Activated T-helper 17 cell treated with anti-CD3 and anti-CD28 coated beads, Interleukin-2, amount 50 U/mL, for 72 hours (primary cell): ENCODE data around the gene SPINDOC. TPM values are rescaled to one million over a fixed set of nuclear protein-coding genes. Genes with fewer than 3 reads are reported as not detected.

Experiments
- ATAC-seq: fragments of 150-1000 bp; cut with Tn5 transposase; replicated peaks from 2 replicates; pipeline ENCODE4 v1.10.0; 2021; ENCODE audit warnings: mild to moderate bottlenecking, moderate library complexity
- H3K27ac Mint-ChIP-seq: one replicate; pipeline ENCODE4 v1.8.0; 2022; ENCODE audit warnings: mixed read lengths
- H3K27me3 Mint-ChIP-seq: one replicate; pipeline ENCODE4 v1.8.0; 2022; ENCODE audit warnings: mixed read lengths
- H3K36me3 Mint-ChIP-seq: one replicate; pipeline ENCODE4 v1.8.0; 2022; ENCODE audit warnings: low read depth, mild to moderate bottlenecking, mixed read lengths
- H3K4me1 Mint-ChIP-seq: one replicate; pipeline ENCODE4 v1.8.0; 2022; ENCODE audit warnings: mixed read lengths
- H3K4me3 Mint-ChIP-seq: one replicate; pipeline ENCODE4 v1.8.0; 2022; ENCODE audit warnings: mild to moderate bottlenecking, mixed read lengths
- H3K9me3 Mint-ChIP-seq: one replicate; pipeline ENCODE4 v1.8.0; 2022; ENCODE audit warnings: mixed read lengths
- total RNA-seq, 2 donors: library from RNA; stranded (reverse); gene quantifications; one replicate each; pipeline ENCODE4 v1.2.3, GENCODE V29; 2022

Gene SPINDOC
- total RNA-seq, 2 donors from 2014 or later, result 26.0 to 51.8 TPM

GRCh38 chr11:63811522-63811921 is 1.7 kb upstream of the SPINDOC start:
- Mint-ChIP-seq H3K27me3 (no peaks in the 10 kb centered on the region), H3K4me1 (peaks cover 17% of the 10 kb centered on the region), H3K9me3 (no peaks in the 10 kb centered on the region), H3K27ac (no peak overlapping the region), H3K4me3 (peak overlapping the region; percentile 80), H3K36me3 (peaks cover 19% of the 10 kb centered on the region)
- no peak for ATAC-seq

- peak overlapping the region; percentile 28 for H3K27ac Mint-ChIP-seq
- no peaks in the 10 kb centered on the region for H3K9me3 Mint-ChIP-seq
- peak overlapping the region; percentile 80 for H3K4me3 Mint-ChIP-seq
- peaks cover 39% of the 10 kb centered on the region for H3K36me3 Mint-ChIP-seq
- ATAC-seq, result peak; percentile 48
- H3K27me3 Mint-ChIP-seq, result no peaks in the 10 kb centered on the region
- peaks cover 19% of the 10 kb centered on the region for H3K4me1 Mint-ChIP-seq
Measured at GRCh38 chr11:63813563-63814382, 517 bp downstream of the SPINDOC start.

GRCh38 chr11:63814383-63814736 is 1.1 kb downstream of the SPINDOC start:
- H3K27ac Mint-ChIP-seq, result peak overlapping the region; percentile 28
- H3K36me3 Mint-ChIP-seq, result peaks cover 45% of the 10 kb centered on the region
- peaks cover 19% of the 10 kb centered on the region for H3K4me1 Mint-ChIP-seq
- no peaks in the 10 kb centered on the region for H3K9me3 Mint-ChIP-seq
- ATAC-seq, result no peak
- H3K4me3 Mint-ChIP-seq, result peak overlapping the region; percentile 80
- no peaks in the 10 kb centered on the region for H3K27me3 Mint-ChIP-seq

GRCh38 chr11:63816166-63816565 is 2.9 kb downstream of the SPINDOC start:
- Mint-ChIP-seq H3K27me3 (no peaks in the 10 kb centered on the region), H3K27ac (peak overlapping the region; percentile 18), H3K36me3 (peaks cover 63% of the 10 kb centered on the region), H3K4me3 (no peak overlapping the region), H3K4me1 (peaks cover 19% of the 10 kb centered on the region), H3K9me3 (no peaks in the 10 kb centered on the region)
- ATAC-seq, result no peak

- ATAC-seq, result no peak
- H3K27ac Mint-ChIP-seq, result no peak overlapping the region
- H3K4me1 Mint-ChIP-seq, result peaks cover 19% of the 10 kb centered on the region
- H3K27me3 Mint-ChIP-seq, result no peaks in the 10 kb centered on the region
- H3K4me3 Mint-ChIP-seq, result no peak overlapping the region
- no peaks in the 10 kb centered on the region for H3K9me3 Mint-ChIP-seq
- peaks cover 69% of the 10 kb centered on the region for H3K36me3 Mint-ChIP-seq
Measured at GRCh38 chr11:63816732-63817131, 3.5 kb downstream of the SPINDOC start.

GRCh38 chr11:63817758-63818498 is 4.7 kb downstream of the SPINDOC start:
- no peak overlapping the region for H3K27ac Mint-ChIP-seq
- H3K4me3 Mint-ChIP-seq, result no peak overlapping the region
- no peaks in the 10 kb centered on the region for H3K9me3 Mint-ChIP-seq
- no peaks in the 10 kb centered on the region for H3K27me3 Mint-ChIP-seq
- H3K4me1 Mint-ChIP-seq, result peaks cover 19% of the 10 kb centered on the region
- ATAC-seq, result no peak
- H3K36me3 Mint-ChIP-seq, result peaks cover 81% of the 10 kb centered on the region

- peaks cover 87% of the 10 kb centered on the region for H3K36me3 Mint-ChIP-seq
- ATAC-seq, result no peak
- no peak overlapping the region for H3K4me3 Mint-ChIP-seq
- peaks cover 19% of the 10 kb centered on the region for H3K4me1 Mint-ChIP-seq
- H3K9me3 Mint-ChIP-seq, result no peaks in the 10 kb centered on the region
- H3K27ac Mint-ChIP-seq, result no peak overlapping the region
- H3K27me3 Mint-ChIP-seq, result no peaks in the 10 kb centered on the region
Measured at GRCh38 chr11:63818609-63819008, 5.4 kb downstream of the SPINDOC start.

- H3K36me3 Mint-ChIP-seq, result peaks cover 96% of the 10 kb centered on the region
- H3K9me3 Mint-ChIP-seq, result no peaks in the 10 kb centered on the region
- ATAC-seq, result no peak
- peaks cover 3% of the 10 kb centered on the region for H3K4me1 Mint-ChIP-seq
- H3K4me3 Mint-ChIP-seq, result no peak overlapping the region
- H3K27ac Mint-ChIP-seq, result no peak overlapping the region
- no peaks in the 10 kb centered on the region for H3K27me3 Mint-ChIP-seq
Measured at GRCh38 chr11:63821411-63821810, 8.2 kb downstream of the SPINDOC start.

- no peaks in the 10 kb centered on the region for H3K27me3 Mint-ChIP-seq
- H3K9me3 Mint-ChIP-seq, result no peaks in the 10 kb centered on the region
- H3K27ac Mint-ChIP-seq, result no peak overlapping the region
- no peak overlapping the region for H3K4me3 Mint-ChIP-seq
- H3K4me1 Mint-ChIP-seq, result no peaks in the 10 kb centered on the region
- H3K36me3 Mint-ChIP-seq, result peaks cover 52% of the 10 kb centered on the region
- no peak for ATAC-seq
Measured at GRCh38 chr11:63826471-63827190, 13.4 kb downstream of the SPINDOC start.

GRCh38 chr11:63829823-63830489 is 16.7 kb downstream of the SPINDOC start:
- no peak overlapping the region for H3K4me3 Mint-ChIP-seq
- H3K4me1 Mint-ChIP-seq, result no peaks in the 10 kb centered on the region
- no peaks in the 10 kb centered on the region for H3K9me3 Mint-ChIP-seq
- H3K27me3 Mint-ChIP-seq, result no peaks in the 10 kb centered on the region
- peaks cover 18% of the 10 kb centered on the region for H3K36me3 Mint-ChIP-seq
- H3K27ac Mint-ChIP-seq, result no peak overlapping the region
- peak; percentile 31 for ATAC-seq

- ATAC-seq, result no peak
- Mint-ChIP-seq H3K4me3 (no peak overlapping the region), H3K27me3 (no peaks in the 10 kb centered on the region), H3K4me1 (no peaks in the 10 kb centered on the region), H3K36me3 (peaks cover 5% of the 10 kb centered on the region), H3K9me3 (no peaks in the 10 kb centered on the region), H3K27ac (no peak overlapping the region)
Measured at GRCh38 chr11:63831326-63831725, 18.1 kb downstream of the SPINDOC start.

- peaks cover 5% of the 10 kb centered on the region for H3K4me1 Mint-ChIP-seq
- H3K9me3 Mint-ChIP-seq, result no peaks in the 10 kb centered on the region
- no peaks in the 10 kb centered on the region for H3K27me3 Mint-ChIP-seq
- H3K36me3 Mint-ChIP-seq, result peaks cover 5% of the 10 kb centered on the region
- no peak overlapping the region for H3K4me3 Mint-ChIP-seq
- H3K27ac Mint-ChIP-seq, result no peak overlapping the region
- no peak for ATAC-seq
Measured at GRCh38 chr11:63832336-63832735, 19.1 kb downstream of the SPINDOC start.

GRCh38 chr11:63833048-63833447 is 19.8 kb downstream of the SPINDOC start:
- ATAC-seq, result no peak
- Mint-ChIP-seq H3K36me3 (peaks cover 5% of the 10 kb centered on the region), H3K4me1 (peaks cover 12% of the 10 kb centered on the region), H3K27ac (no peak overlapping the region), H3K27me3 (no peaks in the 10 kb centered on the region), H3K9me3 (no peaks in the 10 kb centered on the region), H3K4me3 (no peak overlapping the region)

- no peak overlapping the region for H3K4me3 Mint-ChIP-seq
- no peaks in the 10 kb centered on the region for H3K27me3 Mint-ChIP-seq
- peaks cover 2% of the 10 kb centered on the region for H3K36me3 Mint-ChIP-seq
- no peaks in the 10 kb centered on the region for H3K9me3 Mint-ChIP-seq
- peak overlapping the region; percentile 26 for H3K27ac Mint-ChIP-seq
- H3K4me1 Mint-ChIP-seq, result peaks cover 14% of the 10 kb centered on the region
- no peak for ATAC-seq
Measured at GRCh38 chr11:63834535-63835157, 21.4 kb downstream of the SPINDOC start.
